Mammary epithelial cell (primary cell): ENCODE measurements around the gene FXYD3.

Source experiments
- CTCF ChIP-seq, 2 donors: IDR thresholded peaks in 1 of 2; conservative IDR thresholded peaks in 1 of 2; 2 replicates each; pipeline ENCODE4 v1.5.1; 2011 to 2012; ENCODE audit warnings: inconsistent platforms in 2 of 2, low read length in 2 of 2, mild to moderate bottlenecking in 2 of 2, control low read depth in 1 of 2, low read depth in 1 of 2; ENCODE audit not compliant: insufficient read depth in 1 of 2; ENCODE audit errors: extremely low read depth in 1 of 2
- EZH2 ChIP-seq: IDR thresholded peaks from 2 replicates; pipeline ENCODE4 v1.6.1; 2012; ENCODE audit warnings: low read length, inconsistent platforms, borderline replicate concordance

DNA sequence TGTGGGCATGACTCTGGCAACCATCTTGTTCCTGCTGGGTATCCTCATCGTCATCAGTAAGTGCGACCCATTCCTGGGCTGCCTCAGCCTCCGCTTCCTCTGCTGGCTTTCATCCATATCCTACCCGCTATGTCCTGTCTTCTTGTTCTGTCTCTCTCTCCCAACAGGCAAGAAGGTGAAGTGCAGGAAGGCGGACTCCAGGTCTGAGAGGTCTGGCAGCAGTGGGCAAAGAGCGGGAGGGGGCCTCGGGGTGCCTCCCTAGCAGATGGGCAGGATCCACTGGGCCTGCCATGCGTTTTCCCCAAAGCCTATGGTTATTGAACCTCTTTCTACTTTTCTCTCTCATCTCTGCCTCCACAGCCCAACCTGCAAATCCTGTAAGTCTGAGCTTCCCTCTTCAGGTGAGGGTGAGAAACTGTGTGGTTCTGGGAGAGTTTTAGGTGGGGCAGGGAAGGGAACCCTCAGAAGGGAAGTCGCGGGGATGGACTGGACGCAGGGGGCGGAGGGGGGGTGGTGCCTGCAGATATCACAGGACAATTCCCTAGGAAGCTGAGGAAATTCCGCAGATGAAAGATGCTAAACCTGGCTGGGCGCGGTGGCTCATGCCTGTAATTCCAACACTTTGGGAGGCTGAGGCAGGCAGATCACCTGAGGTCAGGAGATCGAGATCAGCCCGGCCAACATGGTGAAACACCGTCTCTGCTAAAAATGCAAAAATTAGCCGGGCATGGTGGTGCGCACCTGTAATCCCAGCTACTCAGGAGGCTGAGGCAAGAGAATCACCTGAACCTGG is 35.8 kb downstream of the FXYD3 start:
- no peak for TF ChIP-seq EZH2
- TF ChIP-seq CTCF (conservative IDR thresholded peaks at IDR 0.05 in 1 of 2, IDR thresholded peaks at IDR 0.05 in 1 of 2; ENCODE audit: extremely low read depth in 1 of 2, insufficient read depth in 1 of 2, low read depth in 1 of 2, low read length in 2 of 2) = no peak
